ENCODE data around the gene PGLYRP1.

The PGLYRP1 gene
- 0 to 0.11 (median 0) reads per million in 9 experiments for total RNA-seq

DNA sequence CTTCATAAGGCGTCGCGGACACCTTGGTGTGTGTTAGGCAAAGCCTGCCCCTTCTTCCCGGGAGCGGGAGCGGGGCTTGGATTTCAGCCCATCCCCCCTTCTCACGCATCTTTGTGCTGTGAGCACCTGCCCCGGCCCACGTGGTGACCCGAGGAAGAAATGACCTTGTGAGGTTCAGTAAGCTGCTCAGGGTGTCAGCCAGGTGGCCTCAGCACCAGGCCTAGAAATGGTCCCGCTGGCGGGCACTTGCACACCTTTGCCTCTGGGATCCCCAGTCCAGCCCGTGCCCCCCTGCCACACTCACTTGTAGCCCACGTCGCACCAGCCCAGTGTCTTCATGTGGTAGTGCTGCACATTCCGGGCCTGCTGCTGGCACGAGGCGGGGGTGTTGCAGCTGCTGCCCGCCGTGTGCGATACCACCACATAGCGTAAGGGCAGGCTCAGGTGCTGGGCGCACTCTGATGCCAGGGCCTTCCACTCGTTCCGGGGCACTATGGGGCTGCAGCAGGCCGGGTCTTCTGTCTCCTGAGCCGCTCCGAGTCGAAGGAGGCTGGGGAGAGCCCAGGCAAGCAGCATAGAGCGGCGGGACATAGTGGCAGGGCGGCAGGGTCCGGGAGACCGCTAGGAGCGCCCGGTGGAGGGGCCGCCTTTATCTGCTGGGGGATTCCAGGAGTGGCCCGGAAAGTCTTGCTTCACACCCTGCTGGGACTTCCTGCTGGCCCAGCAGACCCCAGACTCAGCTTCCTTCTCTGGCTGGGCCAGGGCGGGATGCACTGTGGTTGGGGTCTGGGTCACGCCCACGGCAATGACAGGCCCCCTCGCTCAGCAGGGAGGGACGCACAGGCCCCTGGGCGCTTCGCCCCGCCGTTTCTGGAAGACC is at the start of gene PGLYRP1:
Gene PGLYRP1 (minus strand): TSS at position 623 of the 880 bp plus-strand sequence. CDS start 32 bp downstream, at position 591.
- Mint-ChIP-seq H3K27ac (no peak within 1 kb of the TSS), H3K9me3 (no peaks in the 10 kb centered on the region), H3K4me1 (ENCODE audit: low read depth in 2 of 2) (peaks cover 5 to 11% of the 10 kb centered on the region in 2 donors), H3K4me3 (no peak within 1 kb of the TSS), H3K27me3 (peaks cover 17 to 44% of the 10 kb centered on the region in 2 donors), H3K36me3 (ENCODE audit: insufficient read depth) (no peaks in the 10 kb centered on the region)
- DNase-seq (no peak), ATAC-seq (replicated peaks) (no peak)

- Mint-ChIP-seq H3K9me3 (no peaks in the 10 kb centered on the region), H3K4me1 (ENCODE audit: low read depth in 2 of 2) (no peaks in the 10 kb centered on the region), H3K27me3 (peaks cover 78 to 88% of the 10 kb centered on the region in 2 donors), H3K4me3 (no peak overlapping the region), H3K27ac (no peak overlapping the region), H3K36me3 (ENCODE audit: insufficient read depth) (no peaks in the 10 kb centered on the region)
- ATAC-seq (replicated peaks) (no peak), DNase-seq (no peak)
Observed at GRCh38 chr19:46069806-46070341, 47.0 kb upstream of the PGLYRP1 start.

- Mint-ChIP-seq H3K4me3 (no peak overlapping the region), H3K27me3 (peaks cover 82 to 86% of the 10 kb centered on the region in 2 donors), H3K9me3 (no peaks in the 10 kb centered on the region), H3K27ac (no peak overlapping the region), H3K36me3 (ENCODE audit: insufficient read depth) (no peaks in the 10 kb centered on the region), H3K4me1 (ENCODE audit: low read depth in 2 of 2) (no peaks in the 10 kb centered on the region)
- ATAC-seq (replicated peaks), result no peak
- DNase-seq, result no peak
Observed at GRCh38 chr19:46068345-46069258, 45.7 kb upstream of the PGLYRP1 start.

GRCh38 chr19:46067691-46068090 is 44.8 kb upstream of the PGLYRP1 start:
- no peak for DNase-seq
- no peak overlapping the region for H3K27ac Mint-ChIP-seq
- peaks cover 80 to 86% of the 10 kb centered on the region in 2 donors for H3K27me3 Mint-ChIP-seq
- H3K9me3 Mint-ChIP-seq, result no peaks in the 10 kb centered on the region
- H3K36me3 Mint-ChIP-seq (ENCODE audit: insufficient read depth), result no peaks in the 10 kb centered on the region
- no peak overlapping the region for H3K4me3 Mint-ChIP-seq
- H3K4me1 Mint-ChIP-seq (ENCODE audit: low read depth in 2 of 2), result no peaks in the 10 kb centered on the region
- ATAC-seq (replicated peaks), result no peak

DNA sequence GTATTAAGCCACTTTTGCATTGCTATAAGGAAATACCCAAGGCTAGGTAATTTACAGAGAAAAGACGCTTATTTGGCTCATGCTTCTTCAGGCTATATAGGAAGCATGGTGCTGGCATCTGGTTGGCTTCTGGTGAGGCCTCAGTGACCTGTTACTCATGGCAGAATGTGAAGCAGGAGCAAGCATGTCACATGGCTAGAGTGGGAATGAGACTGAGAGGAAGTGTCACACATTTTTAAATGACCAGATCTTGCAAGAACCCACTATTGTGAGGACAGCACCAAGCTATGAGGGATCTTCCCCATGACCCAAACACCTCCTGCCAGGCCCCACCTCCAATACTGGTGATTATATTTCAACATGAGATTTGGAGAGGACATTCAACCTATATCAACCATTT is 43.6 kb upstream of the PGLYRP1 start:
- ATAC-seq (replicated peaks) (no peak), DNase-seq (no peak)
- Mint-ChIP-seq H3K9me3 (no peaks in the 10 kb centered on the region), H3K27me3 (peaks cover 81 to 85% of the 10 kb centered on the region in 2 donors), H3K27ac (no peak overlapping the region), H3K36me3 (ENCODE audit: insufficient read depth) (no peaks in the 10 kb centered on the region), H3K4me3 (no peak overlapping the region), H3K4me1 (ENCODE audit: low read depth in 2 of 2) (no peaks in the 10 kb centered on the region)

- no peak for DNase-seq
Observed at GRCh38 chr19:46065486-46066071, 42.7 kb upstream of the PGLYRP1 start.

DNA sequence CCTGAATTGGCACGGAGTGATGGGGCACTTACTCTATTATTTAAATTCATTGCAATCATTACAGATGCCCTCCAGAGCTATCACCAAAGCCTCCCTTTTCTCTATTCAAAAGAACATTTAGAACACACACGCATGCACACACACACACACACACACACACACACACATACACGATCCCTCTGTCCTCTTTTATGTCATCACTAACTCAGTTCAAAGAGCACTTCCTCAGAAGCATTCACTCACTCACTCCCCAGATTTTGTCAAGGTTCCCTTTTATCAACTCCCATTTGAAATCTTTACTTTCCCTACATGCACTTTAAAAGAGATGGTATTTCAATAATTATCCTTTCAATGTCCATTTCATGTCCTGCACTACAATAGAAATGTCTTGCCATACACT is 40.3 kb upstream of the PGLYRP1 start:
- no peaks in the 10 kb centered on the region for H3K4me1 Mint-ChIP-seq (ENCODE audit: low read depth in 2 of 2)
- no peaks in the 10 kb centered on the region for H3K9me3 Mint-ChIP-seq
- H3K27ac Mint-ChIP-seq, result no peak overlapping the region
- H3K4me3 Mint-ChIP-seq, result no peak overlapping the region
- H3K27me3 Mint-ChIP-seq, result peaks cover 72 to 87% of the 10 kb centered on the region in 2 donors
- H3K36me3 Mint-ChIP-seq (ENCODE audit: insufficient read depth), result no peaks in the 10 kb centered on the region
- ATAC-seq (replicated peaks) (no peak), DNase-seq (no peak)

More at GRCh38 chr19:46065486-46066071, 42.7 kb upstream of the PGLYRP1 start:
- Mint-ChIP-seq H3K36me3 (ENCODE audit: insufficient read depth) (no peaks in the 10 kb centered on the region), H3K27ac (no peak overlapping the region), H3K27me3 (peaks cover 72 to 85% of the 10 kb centered on the region in 2 donors), H3K4me1 (ENCODE audit: low read depth in 2 of 2) (no peaks in the 10 kb centered on the region), H3K4me3 (no peak overlapping the region), H3K9me3 (no peaks in the 10 kb centered on the region)
- ATAC-seq (replicated peaks), result no peak

GRCh38 chr19:46060012-46060411 is 37.2 kb upstream of the PGLYRP1 start:
- no peaks in the 10 kb centered on the region for H3K4me1 Mint-ChIP-seq (ENCODE audit: low read depth in 2 of 2)

DNA sequence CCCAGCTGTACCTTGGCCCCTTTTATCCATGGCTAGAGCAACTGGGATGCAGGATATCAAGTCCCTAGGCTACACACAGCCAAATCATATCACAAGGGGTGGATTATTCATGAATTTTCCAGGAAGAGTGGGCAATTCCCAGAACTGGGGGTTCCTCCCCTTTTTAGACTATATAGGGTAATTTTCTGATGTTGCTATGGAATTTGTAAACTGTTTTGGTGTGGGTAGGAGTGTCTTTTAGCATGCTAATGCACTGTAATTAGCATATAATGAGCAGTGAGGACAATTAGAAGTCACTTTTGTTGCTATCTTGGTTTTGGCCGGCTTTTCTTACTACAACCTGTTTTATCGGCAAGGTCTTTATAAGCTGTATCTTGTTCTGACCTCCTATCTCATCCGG is 35.9 kb upstream of the PGLYRP1 start:
- DNase-seq (no peak), ATAC-seq (replicated peaks) (no peak)
- no peaks in the 10 kb centered on the region for H3K9me3 Mint-ChIP-seq
- no peaks in the 10 kb centered on the region for H3K4me1 Mint-ChIP-seq (ENCODE audit: low read depth in 2 of 2)
- no peak overlapping the region for H3K4me3 Mint-ChIP-seq
- H3K27me3 Mint-ChIP-seq, result peaks cover 76 to 88% of the 10 kb centered on the region in 2 donors
- H3K36me3 Mint-ChIP-seq (ENCODE audit: insufficient read depth), result no peaks in the 10 kb centered on the region
- H3K27ac Mint-ChIP-seq, result no peak overlapping the region

More at GRCh38 chr19:46060012-46060411, 37.2 kb upstream of the PGLYRP1 start:
- Mint-ChIP-seq H3K27ac (no peak overlapping the region), H3K27me3 (peaks cover 73 to 87% of the 10 kb centered on the region in 2 donors), H3K4me3 (no peak overlapping the region), H3K36me3 (ENCODE audit: insufficient read depth) (no peaks in the 10 kb centered on the region), H3K9me3 (no peaks in the 10 kb centered on the region)
- DNase-seq, result no peak
- ATAC-seq (replicated peaks), result no peak

DNA sequence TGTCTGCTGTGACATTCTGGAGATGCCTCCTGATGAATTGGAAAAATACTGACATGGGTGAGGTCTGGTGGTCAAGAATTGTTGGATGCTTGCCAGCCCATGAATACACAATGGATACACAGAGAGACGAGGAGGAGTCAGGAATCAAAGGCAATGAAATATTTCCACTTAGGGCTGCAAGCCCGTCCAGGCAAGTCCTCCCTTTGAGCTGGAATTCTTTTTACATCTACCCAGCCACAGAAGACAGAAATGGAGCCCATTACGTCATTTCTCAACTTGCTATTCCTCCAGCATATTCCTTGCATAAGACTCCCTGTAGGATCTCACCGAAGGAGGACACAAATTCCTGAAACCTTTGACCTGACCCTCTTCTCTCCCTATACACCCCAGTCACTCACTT is 33.7 kb upstream of the PGLYRP1 start:
- Mint-ChIP-seq H3K4me3 (no peak overlapping the region), H3K27me3 (peaks cover 71 to 84% of the 10 kb centered on the region in 2 donors), H3K27ac (no peak overlapping the region), H3K36me3 (ENCODE audit: insufficient read depth) (no peaks in the 10 kb centered on the region), H3K4me1 (ENCODE audit: low read depth in 2 of 2) (no peaks in the 10 kb centered on the region), H3K9me3 (no peaks in the 10 kb centered on the region)
- DNase-seq, result no peak
- ATAC-seq (replicated peaks), result no peak

GRCh38 chr19:46052896-46053295 is 30.0 kb upstream of the PGLYRP1 start:
- Mint-ChIP-seq H3K27me3 (peaks cover 82 to 93% of the 10 kb centered on the region in 2 donors), H3K9me3 (no peaks in the 10 kb centered on the region)
- no peak for DNase-seq

DNA sequence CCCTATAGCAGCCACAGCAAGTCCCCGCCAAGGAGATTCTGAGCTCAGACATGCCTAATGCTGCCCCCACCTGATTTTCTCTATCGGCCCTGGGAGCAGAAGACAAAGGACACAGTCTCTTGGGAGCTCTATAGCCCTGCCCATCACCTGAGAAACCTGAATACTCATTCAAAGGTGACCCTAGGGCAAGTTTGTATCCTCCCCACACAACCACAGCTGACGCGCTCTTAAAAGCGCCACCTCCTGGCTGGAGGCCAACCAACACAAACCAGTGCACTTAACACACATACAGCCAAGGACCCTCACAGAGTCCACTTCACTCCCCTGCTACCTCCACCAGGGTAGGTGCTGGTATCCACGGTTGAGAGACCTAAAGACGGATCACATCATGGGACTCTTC is 26.7 kb upstream of the PGLYRP1 start:
- H3K4me3 Mint-ChIP-seq, result no peak overlapping the region
- ATAC-seq (replicated peaks) (no peak), DNase-seq (no peak)
- no peaks in the 10 kb centered on the region for H3K4me1 Mint-ChIP-seq (ENCODE audit: low read depth in 2 of 2)
- H3K27ac Mint-ChIP-seq, result no peak overlapping the region
- H3K27me3 Mint-ChIP-seq, result peaks cover 81 to 95% of the 10 kb centered on the region in 2 donors
- H3K36me3 Mint-ChIP-seq (ENCODE audit: insufficient read depth), result no peaks in the 10 kb centered on the region
- H3K9me3 Mint-ChIP-seq, result no peaks in the 10 kb centered on the region

More at GRCh38 chr19:46052896-46053295, 30.0 kb upstream of the PGLYRP1 start:
- Mint-ChIP-seq H3K36me3 (ENCODE audit: insufficient read depth) (no peaks in the 10 kb centered on the region), H3K4me3 (no peak overlapping the region), H3K27ac (no peak overlapping the region), H3K4me1 (ENCODE audit: low read depth in 2 of 2) (no peaks in the 10 kb centered on the region)
- ATAC-seq (replicated peaks), result no peak

DNA sequence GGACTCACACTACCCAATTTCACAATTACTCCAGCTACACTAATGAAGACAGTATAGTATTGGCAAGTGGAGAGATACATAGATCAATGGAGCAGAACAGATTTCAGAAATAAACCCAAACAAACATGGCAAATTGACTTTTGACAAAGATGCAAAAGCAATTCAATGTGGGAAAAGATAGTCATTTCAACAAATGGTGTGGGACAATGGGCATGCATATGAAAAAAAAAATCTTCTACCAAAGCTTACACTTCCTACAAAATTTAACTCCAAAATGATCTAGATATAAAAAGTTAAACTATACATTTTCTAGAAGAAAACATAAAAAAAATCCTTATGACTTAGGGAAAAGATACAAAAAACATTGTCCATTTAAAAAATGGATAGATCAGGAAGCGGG is 20.7 kb upstream of the PGLYRP1 start:
- no peaks in the 10 kb centered on the region for H3K4me1 Mint-ChIP-seq (ENCODE audit: low read depth in 2 of 2)
- no peak overlapping the region for H3K27ac Mint-ChIP-seq
- H3K36me3 Mint-ChIP-seq (ENCODE audit: insufficient read depth), result no peaks in the 10 kb centered on the region
- H3K4me3 Mint-ChIP-seq, result no peak overlapping the region
- peaks cover 80 to 93% of the 10 kb centered on the region in 2 donors for H3K27me3 Mint-ChIP-seq
- no peak for ATAC-seq (replicated peaks)
- no peak for DNase-seq
- H3K9me3 Mint-ChIP-seq, result no peaks in the 10 kb centered on the region

Measured in effector memory CD8-positive, alpha-beta T cell (primary cell).